ENCODE data around the gene ACVR2B.

GRCh38 chr3:38509732-38510131 lies 56.0 kb downstream of the ACVR2B start:
- no peak for TF ChIP-seq CTCF (IDR thresholded peaks at IDR 0.05 in 4 of 5, conservative IDR thresholded peaks at IDR 0.05 in 1 of 5)
- TF ChIP-seq POLR2A (IDR thresholded peaks at IDR 0.05): no peak
